Ovary (tissue), 9 donors: ENCODE data around the gene AUH. TPM values are rescaled to one million over a fixed set of nuclear protein-coding genes. Genes with fewer than 3 reads are reported as not detected.

Source experiments
- DNase-seq, 5 donors: peaks; one replicate each; pipeline ENCODE4 v3.0.0-alpha.2; 2019 to 2020
- H3K27ac ChIP-seq, 2 donors: fragments of 200-600 bp; one replicate each; pipeline versions ENCODE4 v1.5.1 to v1.8.0; 2019 to 2022
- H3K27me3 ChIP-seq: fragments of 200-600 bp; one replicate; pipeline ENCODE4 v1.8.0; 2022
- H3K36me3 ChIP-seq: fragments of 200-600 bp; sonication (generic); one replicate; pipeline ENCODE4 v1.5.1; 2019
- H3K4me1 ChIP-seq: one replicate; pipeline ENCODE4 v1.8.1; 2013; ENCODE audit warnings: mild to moderate bottlenecking, moderate library complexity; ENCODE audit not compliant: insufficient read depth
- H3K4me3 ChIP-seq: fragments of 200-600 bp; sonication (generic); one replicate; pipeline ENCODE4 v1.5.1; 2017
- H3K9me3 ChIP-seq, 2 donors: fragments of 200-600 bp in 1 of 2; sonication (generic) in 1 of 2; one replicate each; pipeline versions ENCODE4 v1.5.1 to v1.8.1; 2013 to 2019; ENCODE audit warnings: mild to moderate bottlenecking in 1 of 2, moderate library complexity in 1 of 2
- CTCF ChIP-seq, 3 donors: fragments of 450-650 bp in 2 of 3; fragments of 200-600 bp in 1 of 3; IDR thresholded peaks; one replicate each; pipeline versions ENCODE4 v1.5.1 to v1.8.0; 2016 to 2022; ENCODE audit warnings: antibody characterized with exemption in 3 of 3, mild to moderate bottlenecking in 1 of 3
- EP300 ChIP-seq: sonication (generic); formaldehyde crosslinking; IDR thresholded peaks from one replicate; pipeline ENCODE4 v1.6.1; 2017; ENCODE audit warnings: antibody characterized with exemption
- POLR2A ChIP-seq: fragments of 450-650 bp; IDR thresholded peaks from one replicate; pipeline ENCODE4 v1.6.1; 2017; ENCODE audit warnings: antibody characterized with exemption, mild to moderate bottlenecking, moderate library complexity
- whole genome bisulfite sequencing, 3 donors: extraction: QIAGEN DNeasy Blood & Tissue Kit in 1 of 3; methylation state at CpG; one replicate each; pipeline versions ENCODE4 v1.1.5 to v1.1.7; 2013 to 2017; 5-methylcytosine and 5-hydroxymethylcytosine counted together
- intact Hi-C, 4 donors: fragments of 100-400 bp; cut with DNase I; formaldehyde crosslinking; loops; one replicate each; pipeline versions ENCODE4 v1.11.0 to v1.15.1; 2022 to 2023
- polyA plus RNA-seq, 2 donors: library from polyadenylated mRNA; stranded (reverse); fragments of 200-250 nt in 1 of 2; fragments of 350-450 nt in 1 of 2; fragmentation: Illumina TruSeq in 1 of 2; extraction: RNeasy Lipid Tissue Mini Kit (QIAGEN cat#74804) in 1 of 2; gene quantifications; one replicate each; pipeline ENCODE4 v1.2.3, GENCODE V29; 2013 to 2014
- total RNA-seq, 7 donors: library from RNA; depleted of rRNA in 2 of 7; stranded (reverse); fragments of >200 nt in 2 of 7; fragmentation: NEBNext Ultra II Directional in 3 of 7; extraction: Animal tissue kit (Norgen Biotek cat#: 25700) in 3 of 7; gene quantifications; one replicate each; pipeline versions ENCODE4 v1.1.0 to v1.2.4, GENCODE V29; 2016 to 2023
- donor health status: DM: no; HTN: no; CAD: no; lungs with moderate emphysema.
- donor health status: DM: no; HTN: no; CAD: no.
- donor health status: Bipolar disorder and iron deficiency.
- donor health status: DM: yes; HTN: yes; CAD: no.
- donor health status: DM: no; HTN: no; CAD: no.
- donor health status: DM: yes; HTN: yes; CAD: no.

AUH gene
- total and polyA plus RNA-seq, 9 donors, result 12.0 to 48.5 (median 18.6) TPM

GRCh38 chr9:91164724-91165520 is 196.8 kb downstream of the AUH start:
- Histone ChIP-seq H3K27ac (no peak overlapping the region), H3K4me1 (no peaks in the 10 kb centered on the region), H3K36me3 (no peaks in the 10 kb centered on the region), H3K27me3 (no peaks in the 10 kb centered on the region), H3K4me3 (no peak overlapping the region), H3K9me3 (no peaks in the 10 kb centered on the region)
- 64 to 72% (median 71%) methylated on average over 21 of the region's 21 CpGs for WGBS, 3 donors
- intact Hi-C loops, result no loop called here
- TF ChIP-seq POLR2A (no peak), EP300 (no peak), CTCF (IDR thresholded peaks at IDR 0.05) (no peak)
- DNase-seq, result peak in 1 of 5 donors; percentile 45

Other genes starting within 250 kb of the AUH start
- gene NFIL3, start 61.9 kb upstream of the AUH start, total RNA-seq, result 10 to 100 TPM; 40.2 to 87.0 (median 71.4) TPM
- gene NFIL3, start 61.9 kb upstream of the AUH start, polyA plus RNA-seq, result 10 to 100 TPM; 31.8 to 37.5 TPM